WI38 (cell line): ENCODE measurements around the gene ADK.

Source experiments
- H3K4me3 ChIP-seq: 2 replicates; pipeline ENCODE4 v1.5.1; 2011; ENCODE audit warnings: low read depth, mild to moderate bottlenecking, control low read depth, low read length
- CTCF ChIP-seq: IDR thresholded peaks from 2 replicates; pipeline ENCODE4 v1.5.1; 2012; ENCODE audit warnings: low read depth, mild to moderate bottlenecking, control low read depth, low read length

The ADK gene

GRCh38 chr10:74643596-74643975, 492.6 kb downstream of the ADK start:
- H3K4me3 ChIP-seq: no peak overlapping the region
- no peak for TF ChIP-seq CTCF

GRCh38 chr10:74644738-74645137, 493.7 kb downstream of the ADK start:
- no peak for TF ChIP-seq CTCF
- no peak overlapping the region for H3K4me3 ChIP-seq

- no peak overlapping the region for H3K4me3 ChIP-seq
- no peak for TF ChIP-seq CTCF
These were observed 494.7 kb downstream of the ADK start for GRCh38 chr10:74645692-74646091.

- no peak for TF ChIP-seq CTCF
- H3K4me3 ChIP-seq: no peak overlapping the region
These were observed 499.6 kb downstream of the ADK start for GRCh38 chr10:74650613-74651012.

- no peak for TF ChIP-seq CTCF
- no peak overlapping the region for H3K4me3 ChIP-seq
These were observed 500.5 kb downstream of the ADK start for GRCh38 chr10:74651565-74651964.

- no peak for TF ChIP-seq CTCF
- H3K4me3 ChIP-seq: no peak overlapping the region
These were observed 501.6 kb downstream of the ADK start for GRCh38 chr10:74652664-74653063.

- no peak for TF ChIP-seq CTCF
- no peak overlapping the region for H3K4me3 ChIP-seq
These were observed 507.5 kb downstream of the ADK start for GRCh38 chr10:74658511-74658910.
